Measurements from ENCODE around the gene CNIH4.

Gene CNIH4

GRCh38 chr1:224328644-224329043 lies 28.0 kb upstream of the CNIH4 start:
- Histone ChIP-seq H3K9me3 (replicated peaks; ENCODE audit: insufficient read depth, low read length) (no peaks in the 10 kb centered on the region), H3K36me3 (replicated peaks; ENCODE audit: insufficient read depth, low read length) (peaks cover 4% of the 10 kb centered on the region; the same call in 1 of the 2 replicates), H3K27me3 (replicated peaks; ENCODE audit: insufficient read depth, low read length) (no peaks in the 10 kb centered on the region), H3K4me2 (ENCODE audit: low read depth, low read length) (peak overlapping the region; percentile 71; the same call in 1 of the 2 replicates), H4K20me1 (ENCODE audit: insufficient read depth, low read length) (peaks cover 2% of the 10 kb centered on the region; the same call in 1 of the 2 replicates), H3F3A (ENCODE audit: insufficient read depth, low read length) (peaks cover 12% of the 10 kb centered on the region), H2AFZ (ENCODE audit: low read length) (no peak overlapping the region), H3K4me1 (ENCODE audit: low read length) (peaks cover 8% of the 10 kb centered on the region), H3K9ac (ENCODE audit: low read length) (no peak overlapping the region; the same call in 1 of the 2 replicates), H3K4me3 (ENCODE audit: low read length) (peak overlapping the region; percentile 12), H3K79me2 (ENCODE audit: low read length) (peaks cover 55% of the 10 kb centered on the region), H3K9me2 (replicated peaks; ENCODE audit: insufficient read depth, low read length) (no peaks in the 10 kb centered on the region), H3K27ac (ENCODE audit: low read length) (no peak overlapping the region)
- no peak for DNase-seq
- TF ChIP-seq EZH2phosphoT487 (IDR thresholded peaks at IDR 0.05; ENCODE audit: low read length): no peak
- TF ChIP-seq CTCF (IDR thresholded peaks at IDR 0.05; ENCODE audit: low read length): no peak
- TF ChIP-seq EZH2 (optimal IDR thresholded peaks at IDR 0.05; ENCODE audit: low read depth, low read length): no peak

- peak overlapping the region; percentile 87 for H2AFZ ChIP-seq (ENCODE audit: low read length)
- peaks cover 10% of the 10 kb centered on the region for H3K4me1 ChIP-seq (ENCODE audit: low read length)
Observed at GRCh38 chr1:224329484-224329841, 27.2 kb upstream of the CNIH4 start.

GRCh38 chr1:224329842-224330753 lies 26.6 kb upstream of the CNIH4 start, which contains the start of gene NVL:
Gene NVL, minus strand, starts transcription at chr1:224330172. Its CDS starts 45 bp downstream, at chr1:224330127.
- Histone ChIP-seq H3F3A (ENCODE audit: insufficient read depth, low read length) (peaks cover 12% of the 10 kb centered on the region), H3K4me2 (ENCODE audit: low read depth, low read length) (peak within 1 kb of the TSS; percentile 71), H2AFZ (ENCODE audit: low read length) (peak within 1 kb of the TSS; percentile 87), H4K20me1 (ENCODE audit: insufficient read depth, low read length) (peaks cover 2% of the 10 kb centered on the region; the same call in 1 of the 2 replicates), H3K9ac (ENCODE audit: low read length) (peak within 1 kb of the TSS; percentile 90), H3K9me3 (replicated peaks; ENCODE audit: insufficient read depth, low read length) (no peaks in the 10 kb centered on the region), H3K4me1 (ENCODE audit: low read length) (peaks cover 10% of the 10 kb centered on the region), H3K79me2 (ENCODE audit: low read length) (peaks cover 45% of the 10 kb centered on the region), H3K27ac (ENCODE audit: low read length) (peak within 1 kb of the TSS; percentile 82), H3K36me3 (replicated peaks; ENCODE audit: insufficient read depth, low read length) (peaks cover 4% of the 10 kb centered on the region; the same call in 1 of the 2 replicates), H3K4me3 (ENCODE audit: low read length) (peak within 1 kb of the TSS; percentile 97), H3K27me3 (replicated peaks; ENCODE audit: insufficient read depth, low read length) (no peaks in the 10 kb centered on the region), H3K9me2 (replicated peaks; ENCODE audit: insufficient read depth, low read length) (no peaks in the 10 kb centered on the region)
- DNase-seq: peak; percentile 94
- TF ChIP-seq CTCF (IDR thresholded peaks at IDR 0.05; ENCODE audit: low read length): no peak
- TF ChIP-seq EZH2 (optimal IDR thresholded peaks at IDR 0.05; ENCODE audit: low read depth, low read length): no peak
- no peak for TF ChIP-seq EZH2phosphoT487 (IDR thresholded peaks at IDR 0.05; ENCODE audit: low read length)

More at GRCh38 chr1:224329484-224329841, 27.2 kb upstream of the CNIH4 start:
- H3K79me2 ChIP-seq (ENCODE audit: low read length): peaks cover 48% of the 10 kb centered on the region
- peaks cover 2% of the 10 kb centered on the region; the same call in 1 of the 2 replicates for H4K20me1 ChIP-seq (ENCODE audit: insufficient read depth, low read length)
- peak overlapping the region; percentile 90 for H3K9ac ChIP-seq (ENCODE audit: low read length)
- H3F3A ChIP-seq (ENCODE audit: insufficient read depth, low read length): peaks cover 12% of the 10 kb centered on the region
- TF ChIP-seq CTCF (IDR thresholded peaks at IDR 0.05; ENCODE audit: low read length) (no peak), EZH2 (optimal IDR thresholded peaks at IDR 0.05; ENCODE audit: low read depth, low read length) (no peak), EZH2phosphoT487 (IDR thresholded peaks at IDR 0.05; ENCODE audit: low read length) (no peak)
- peak overlapping the region; percentile 71 for H3K4me2 ChIP-seq (ENCODE audit: low read depth, low read length)
- no peaks in the 10 kb centered on the region for H3K27me3 ChIP-seq (replicated peaks; ENCODE audit: insufficient read depth, low read length)
- peaks cover 4% of the 10 kb centered on the region; the same call in 1 of the 2 replicates for H3K36me3 ChIP-seq (replicated peaks; ENCODE audit: insufficient read depth, low read length)
- peak overlapping the region; percentile 97 for H3K4me3 ChIP-seq (ENCODE audit: low read length)
- no peaks in the 10 kb centered on the region for H3K9me2 ChIP-seq (replicated peaks; ENCODE audit: insufficient read depth, low read length)
- H3K9me3 ChIP-seq (replicated peaks; ENCODE audit: insufficient read depth, low read length): no peaks in the 10 kb centered on the region
- no peak for DNase-seq
- peak overlapping the region; percentile 82; the same call in 1 of the 2 replicates for H3K27ac ChIP-seq (ENCODE audit: low read length)

Measured in MM.1S (cell line).